ENCODE results near the gene MYO16.
"Not testable (repeated sequence)": the region's sequence is repeated elsewhere in the genome, so short reads cannot be mapped to it uniquely, and the experiment has no call there.

The MYO16 gene

GRCh38 chr13:108993346-108993745 is 363.9 kb downstream of the MYO16 start:
- no peak for DNase-seq

GRCh38 chr13:108996430-108996829 is 367.0 kb downstream of the MYO16 start:
- no peak for DNase-seq

GRCh38 chr13:109000207-109000606 is 370.8 kb downstream of the MYO16 start:
- no peak for DNase-seq

- no peak for DNase-seq
Observed at GRCh38 chr13:109002934-109003333, 373.5 kb downstream of the MYO16 start.

GRCh38 chr13:109007946-109008345 is 378.5 kb downstream of the MYO16 start:
- DNase-seq = no peak

- DNase-seq = no peak
Observed at GRCh38 chr13:109009756-109010155, 380.3 kb downstream of the MYO16 start.

- DNase-seq = no peak
Observed at GRCh38 chr13:109010912-109011311, 381.5 kb downstream of the MYO16 start.

GRCh38 chr13:109012115-109012514 is 382.7 kb downstream of the MYO16 start:
- no peak for DNase-seq

- no peak for DNase-seq
Observed at GRCh38 chr13:109021558-109021957, 392.1 kb downstream of the MYO16 start.

- DNase-seq = no peak
Observed at GRCh38 chr13:109024611-109025010, 395.2 kb downstream of the MYO16 start.

GRCh38 chr13:109026266-109026665 is 396.9 kb downstream of the MYO16 start:
- DNase-seq = no peak

GRCh38 chr13:109028624-109029023 is 399.2 kb downstream of the MYO16 start:
- DNase-seq = no peak

GRCh38 chr13:109033090-109033489 is 403.7 kb downstream of the MYO16 start:
- no peak for DNase-seq

GRCh38 chr13:109036078-109036780 is 406.8 kb downstream of the MYO16 start:
- DNase-seq = no peak

GRCh38 chr13:109043636-109044035 is 414.2 kb downstream of the MYO16 start:
- DNase-seq = no peak

- no peak for DNase-seq
Observed at GRCh38 chr13:109055850-109056249, 426.4 kb downstream of the MYO16 start.

GRCh38 chr13:109058087-109058486 is 428.7 kb downstream of the MYO16 start:
- no peak for DNase-seq

GRCh38 chr13:109072505-109072904 is 443.1 kb downstream of the MYO16 start:
- DNase-seq = no peak

GRCh38 chr13:109074436-109074835 is 445.0 kb downstream of the MYO16 start:
- no peak for DNase-seq

GRCh38 chr13:109074853-109075252 is 445.4 kb downstream of the MYO16 start:
- DNase-seq = no peak

GRCh38 chr13:109087916-109088623 is 458.7 kb downstream of the MYO16 start:
- DNase-seq = no peak

- DNase-seq = no peak
Observed at GRCh38 chr13:109088624-109088917, 459.2 kb downstream of the MYO16 start.

GRCh38 chr13:109090796-109091195 is 461.4 kb downstream of the MYO16 start:
- DNase-seq = no peak

- DNase-seq = no peak
Observed at GRCh38 chr13:109091249-109091648, 461.8 kb downstream of the MYO16 start.

GRCh38 chr13:109092186-109092585 is 462.8 kb downstream of the MYO16 start:
- not testable (repeated sequence) for DNase-seq
